HG03064 (cell line): ENCODE measurements around the gene MRPL28.
A peak's percentile ranks its signal among the peaks of the same experiment; 100 is the strongest.
"Not testable (repeated sequence)": the region's sequence is repeated elsewhere in the genome, so short reads cannot be mapped to it uniquely, and the experiment has no call there.

Source experiments
- ATAC-seq: cut with Tn5 transposase; IDR thresholded peaks from one replicate; pipeline ENCODE4 v1.9.1; 2021; ENCODE audit warnings: low read depth; ENCODE audit not compliant: unreplicated experiment

The MRPL28 gene

DNA sequence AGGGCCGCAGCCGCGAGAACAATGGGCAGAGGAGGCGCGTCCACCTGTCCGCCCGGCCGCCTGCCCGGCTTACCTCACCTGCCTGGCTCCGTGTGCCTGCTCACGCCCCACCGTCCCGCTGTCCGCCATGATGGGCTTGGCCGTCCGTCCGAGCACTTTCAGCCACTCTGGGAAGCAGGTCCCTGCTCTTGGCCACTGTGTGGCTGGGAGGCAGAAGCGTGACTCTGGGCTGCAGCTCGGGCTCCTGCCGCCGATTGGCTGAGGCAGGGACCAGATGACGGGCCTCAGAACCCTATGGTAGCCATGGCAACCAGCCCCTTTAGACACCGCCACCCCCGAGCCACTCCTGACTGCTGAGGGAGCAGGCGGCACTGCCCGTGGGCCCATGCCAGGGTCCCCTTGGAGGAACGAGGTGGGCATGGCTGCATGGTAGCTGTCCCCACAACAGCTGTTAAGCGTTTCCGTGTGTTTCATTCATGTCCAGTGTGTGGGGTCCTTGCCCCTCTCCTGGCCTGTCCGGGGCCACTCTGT is 8.9 kb downstream of the MRPL28 start:
- no peak for ATAC-seq

DNA sequence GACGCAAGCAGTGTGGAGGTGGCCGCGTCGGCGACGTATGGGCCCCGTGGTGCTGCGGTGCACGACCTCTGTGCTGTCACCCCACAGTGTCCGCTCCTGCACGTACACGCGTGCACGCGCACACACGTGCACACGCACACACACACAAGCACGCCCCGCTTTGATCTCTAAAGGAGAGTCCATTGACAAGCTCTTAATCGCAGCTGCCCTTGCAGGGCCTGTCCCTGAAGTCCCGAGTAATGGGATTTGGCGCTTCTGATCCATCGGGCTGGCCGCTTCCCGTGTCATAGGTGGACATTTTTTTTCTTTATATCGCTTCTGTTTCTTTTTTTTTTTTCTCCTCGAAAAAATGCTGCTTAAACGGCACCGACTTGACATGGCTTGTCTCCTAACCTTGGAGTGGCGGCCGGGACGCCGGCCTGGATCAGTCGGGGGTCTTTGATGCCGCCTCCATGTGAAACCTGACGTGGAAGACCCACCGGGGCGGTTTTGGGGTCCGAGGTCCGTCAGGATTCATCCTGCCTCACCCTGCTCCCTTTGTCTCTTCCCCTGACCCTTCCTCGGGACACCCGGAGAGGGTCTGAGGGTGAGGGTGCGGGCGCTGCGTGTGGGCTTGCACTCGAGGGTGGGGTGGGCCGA is 9.5 kb downstream of the MRPL28 start:
- no peak for ATAC-seq

DNA sequence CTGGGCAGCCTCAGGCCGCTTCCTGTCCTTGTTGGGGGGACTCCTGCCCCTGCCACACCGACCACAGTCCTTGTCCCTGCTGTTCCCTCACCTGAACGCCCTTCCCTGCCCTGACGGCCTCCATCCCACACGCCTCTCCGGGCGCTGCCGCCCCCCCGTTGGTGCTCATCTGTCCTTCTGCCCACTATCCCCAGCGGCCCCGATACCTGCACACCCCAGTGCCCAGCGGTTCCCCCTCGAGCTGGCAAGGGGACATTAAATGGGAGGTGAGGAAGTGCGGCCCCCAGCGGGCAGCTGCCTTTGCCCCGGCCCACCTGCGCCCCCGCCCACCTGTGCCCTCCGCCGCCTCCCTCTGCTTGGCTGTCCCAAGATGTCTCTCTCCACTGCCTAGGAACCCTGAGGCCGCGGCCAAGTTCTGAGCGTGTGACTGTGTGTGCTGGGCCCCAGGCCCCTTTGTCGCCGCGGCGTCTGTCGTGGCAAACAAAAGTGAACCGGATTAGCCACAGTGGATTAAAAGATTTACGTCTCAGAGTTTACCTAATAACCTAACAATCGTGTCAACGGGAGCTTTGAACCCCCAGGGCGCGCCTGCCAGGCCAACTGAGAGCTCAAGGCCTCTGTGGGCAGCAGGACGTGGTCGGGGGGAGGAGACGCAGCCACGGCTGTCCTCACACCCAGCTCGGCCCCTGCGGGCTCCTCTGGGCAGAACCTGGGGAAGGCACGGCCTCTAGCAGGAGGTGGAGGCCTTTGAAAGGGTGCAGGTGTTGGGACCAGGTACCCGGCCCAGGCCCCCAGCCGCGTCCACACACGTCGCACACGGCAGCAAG is 10.3 kb downstream of the MRPL28 start:
- no peak for ATAC-seq

DNA sequence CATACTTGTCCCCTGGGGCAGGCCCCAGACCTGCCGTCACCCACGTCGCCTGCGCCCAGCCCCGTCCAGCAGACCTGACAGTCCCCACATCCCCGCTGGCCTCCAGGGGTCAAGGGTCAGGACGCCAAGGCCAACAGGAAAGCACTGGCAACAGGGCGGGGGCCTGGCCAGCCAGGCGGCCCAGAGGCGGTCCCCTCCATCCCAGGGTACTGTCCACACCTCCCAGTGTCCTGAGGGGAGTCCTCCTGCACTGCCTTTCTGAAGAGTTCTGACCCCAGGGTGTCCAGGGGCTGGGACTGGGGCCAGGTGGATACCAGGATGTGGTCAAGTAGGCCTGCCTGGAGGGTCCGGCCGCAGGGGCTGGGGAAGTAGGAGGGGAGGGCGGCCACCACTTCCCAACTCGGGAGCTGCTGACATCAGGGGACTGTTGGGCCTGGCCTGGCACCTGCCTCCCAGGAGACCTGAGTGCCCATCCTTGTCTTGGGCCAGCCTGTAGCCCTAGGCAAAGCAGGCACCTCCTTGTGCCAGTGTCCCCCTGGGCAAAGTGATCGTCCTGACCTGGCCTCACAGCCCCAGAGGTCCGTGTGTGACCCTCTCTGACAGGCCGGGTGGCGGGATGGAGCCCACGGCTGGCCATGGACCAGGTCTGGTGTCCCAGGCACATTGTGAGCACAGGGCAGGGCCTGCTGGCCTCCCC is 11.1 kb downstream of the MRPL28 start:
- ATAC-seq: no peak

DNA sequence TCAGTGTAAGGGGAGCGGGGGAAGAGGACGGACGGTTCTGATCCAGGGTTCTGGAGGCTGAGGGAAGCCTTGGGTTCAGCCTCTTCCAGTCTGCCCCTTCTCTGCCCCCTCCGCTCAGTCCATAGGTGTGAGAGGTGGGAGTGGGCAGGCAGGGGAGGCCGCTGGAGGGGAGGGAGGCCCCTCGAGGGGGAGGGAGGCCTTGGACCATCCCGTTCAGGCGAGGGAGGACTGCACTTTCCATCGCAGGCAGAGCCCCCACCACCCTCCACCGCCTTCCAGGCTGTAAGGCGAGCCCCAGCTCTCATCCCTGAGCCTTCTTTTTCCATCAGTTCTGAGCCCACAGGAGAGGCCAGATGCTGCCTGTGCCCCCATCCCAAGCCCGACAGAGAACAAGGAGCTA is 13.6 kb downstream of the MRPL28 start:
- ATAC-seq: no peak

DNA sequence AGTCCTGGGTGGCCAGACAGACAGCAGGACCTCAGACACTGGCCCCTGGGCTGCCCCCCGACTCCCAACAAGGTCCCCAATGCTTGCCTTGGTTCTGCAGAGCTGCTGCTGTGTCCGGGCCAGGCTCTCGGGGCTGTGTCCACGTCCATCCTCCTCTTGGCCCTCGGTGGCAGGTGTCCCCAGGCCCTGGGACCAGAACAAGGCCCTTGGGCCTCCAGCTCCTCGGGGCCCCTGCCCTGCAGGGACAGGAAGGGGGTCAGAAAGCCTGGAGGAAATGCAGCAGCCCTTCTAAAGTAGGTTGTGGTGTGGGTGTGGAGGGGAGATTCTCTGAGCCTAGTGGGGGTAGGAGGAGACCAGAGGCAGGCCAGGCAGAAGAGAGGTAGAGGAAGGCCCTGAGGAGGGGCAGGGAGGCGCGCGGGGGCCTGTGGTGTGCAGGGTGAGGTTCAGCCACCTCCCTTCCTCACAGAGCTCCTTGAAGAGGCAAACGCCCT is 15.3 kb downstream of the MRPL28 start:
- no peak for ATAC-seq

DNA sequence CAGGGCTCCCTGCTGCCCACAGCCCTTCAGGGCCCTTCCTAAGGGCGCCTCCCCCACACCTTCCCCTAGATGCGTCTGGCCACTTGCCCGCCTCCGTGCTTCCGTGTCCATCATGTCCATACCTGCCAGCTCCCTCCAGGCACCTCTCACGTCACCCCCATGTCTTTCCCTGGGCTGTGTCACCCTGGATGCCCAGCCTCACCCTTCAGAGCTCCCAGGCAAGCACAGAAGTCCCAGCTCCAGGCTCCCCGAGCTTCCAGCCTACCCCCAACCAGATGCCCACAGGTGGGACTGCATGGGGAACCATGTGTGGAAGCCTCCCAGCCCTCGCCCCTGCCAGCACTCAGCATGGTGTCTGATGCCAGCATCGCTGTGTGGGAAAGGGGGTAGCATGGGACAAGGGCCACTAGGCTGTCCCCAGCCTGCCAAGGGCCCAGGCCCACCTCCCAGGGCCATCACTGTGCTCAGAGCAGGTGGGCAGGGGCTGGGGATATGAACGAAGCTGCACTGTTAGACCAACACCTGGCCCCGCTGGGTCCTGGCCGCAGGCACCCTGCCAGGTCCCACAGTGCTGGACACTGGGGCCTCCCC is 16.0 kb downstream of the MRPL28 start:
- no peak for ATAC-seq

DNA sequence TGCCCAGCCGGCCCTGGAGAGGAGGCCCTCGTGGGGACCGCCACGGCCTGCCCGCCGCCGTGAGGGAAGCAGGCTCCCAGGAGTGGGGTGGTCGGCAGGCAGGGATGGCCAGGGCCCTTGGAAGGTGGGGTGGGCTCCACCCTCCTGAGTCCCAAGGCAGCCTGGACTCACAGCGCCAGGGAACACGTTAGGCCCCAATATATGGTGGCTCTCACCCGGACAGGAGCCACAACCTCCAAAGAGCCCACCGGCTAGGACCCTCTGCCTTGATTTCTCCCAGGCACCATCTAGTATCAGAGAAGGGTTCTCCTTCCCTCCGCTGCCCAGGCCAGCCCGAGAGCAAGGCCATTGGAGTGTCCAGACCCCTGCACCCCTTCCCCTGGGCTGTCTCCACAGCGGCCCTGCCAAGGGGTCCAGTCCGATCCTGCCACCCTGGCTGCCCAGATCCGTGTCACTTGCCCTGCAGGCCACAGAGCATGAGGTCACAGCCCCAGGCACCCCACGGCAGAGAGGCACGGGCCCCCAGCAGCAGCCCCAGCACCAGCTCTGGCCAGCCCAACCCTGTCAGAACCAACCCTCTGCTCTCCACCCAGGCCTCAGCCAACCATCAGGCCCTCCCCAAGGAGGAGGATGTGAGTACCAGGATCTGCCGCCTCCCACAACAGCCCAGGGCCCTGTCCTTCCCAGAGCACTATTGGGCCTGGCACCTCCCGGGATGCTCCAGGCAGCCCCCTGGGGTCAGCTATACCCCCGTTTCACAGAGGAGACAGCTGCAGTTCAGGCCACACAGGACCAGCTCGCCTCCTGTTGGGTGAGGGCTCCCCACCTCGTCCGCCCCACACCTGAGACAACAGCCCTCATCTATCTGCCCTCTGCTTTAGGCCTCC is 16.7 kb downstream of the MRPL28 start:
- peak; percentile 5 for ATAC-seq

DNA sequence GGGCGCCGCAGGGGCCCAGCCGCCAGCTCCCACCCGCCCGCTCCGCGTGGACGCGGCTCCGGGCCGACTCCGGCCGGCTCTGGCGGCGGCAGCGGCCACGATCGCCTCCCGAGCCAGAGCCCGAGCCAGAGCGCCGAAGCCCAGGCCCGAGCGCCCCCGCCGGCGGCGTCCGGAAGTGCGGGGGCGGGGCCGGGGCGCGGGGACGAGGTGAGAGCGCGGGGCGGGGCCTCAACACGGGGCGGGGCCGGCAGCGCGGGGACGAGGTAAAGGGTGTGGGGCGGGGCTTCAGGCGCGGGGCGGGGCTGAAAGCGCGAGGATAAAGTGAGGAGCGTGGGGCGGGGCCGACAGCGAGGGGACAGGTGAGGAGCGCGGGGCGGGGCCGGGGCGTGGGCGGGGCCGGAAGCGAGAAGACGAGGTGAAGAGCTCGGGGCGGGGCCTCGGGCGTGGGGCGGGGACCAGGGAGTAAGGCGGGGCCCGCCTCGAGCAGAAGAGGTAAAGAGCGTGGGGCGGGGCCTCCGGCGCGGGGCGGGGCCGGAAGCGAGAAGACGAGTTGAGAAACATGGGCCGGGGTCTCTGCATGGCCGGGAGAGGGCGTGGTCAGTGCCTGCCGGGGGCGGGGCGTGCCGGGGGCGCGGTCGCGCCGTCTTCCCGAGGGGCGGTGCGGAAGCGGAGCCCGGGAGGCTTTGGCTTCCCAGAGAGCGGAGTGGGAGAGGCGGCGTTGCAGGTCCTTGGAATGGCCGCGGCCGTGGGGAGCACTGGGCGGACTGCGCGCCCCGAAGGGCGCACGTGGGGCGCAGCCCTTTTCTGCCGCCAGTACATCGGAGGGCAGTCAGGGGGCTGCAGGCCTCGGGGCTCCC is 17.6 kb downstream of the MRPL28 start, which contains the start of gene AXIN1:
TSS of gene AXIN1 (minus strand) at position 177 of the 857 bp plus-strand sequence. CDS start 5,698 bp downstream, outside the sequence.
- peak; percentile 44 for ATAC-seq

DNA sequence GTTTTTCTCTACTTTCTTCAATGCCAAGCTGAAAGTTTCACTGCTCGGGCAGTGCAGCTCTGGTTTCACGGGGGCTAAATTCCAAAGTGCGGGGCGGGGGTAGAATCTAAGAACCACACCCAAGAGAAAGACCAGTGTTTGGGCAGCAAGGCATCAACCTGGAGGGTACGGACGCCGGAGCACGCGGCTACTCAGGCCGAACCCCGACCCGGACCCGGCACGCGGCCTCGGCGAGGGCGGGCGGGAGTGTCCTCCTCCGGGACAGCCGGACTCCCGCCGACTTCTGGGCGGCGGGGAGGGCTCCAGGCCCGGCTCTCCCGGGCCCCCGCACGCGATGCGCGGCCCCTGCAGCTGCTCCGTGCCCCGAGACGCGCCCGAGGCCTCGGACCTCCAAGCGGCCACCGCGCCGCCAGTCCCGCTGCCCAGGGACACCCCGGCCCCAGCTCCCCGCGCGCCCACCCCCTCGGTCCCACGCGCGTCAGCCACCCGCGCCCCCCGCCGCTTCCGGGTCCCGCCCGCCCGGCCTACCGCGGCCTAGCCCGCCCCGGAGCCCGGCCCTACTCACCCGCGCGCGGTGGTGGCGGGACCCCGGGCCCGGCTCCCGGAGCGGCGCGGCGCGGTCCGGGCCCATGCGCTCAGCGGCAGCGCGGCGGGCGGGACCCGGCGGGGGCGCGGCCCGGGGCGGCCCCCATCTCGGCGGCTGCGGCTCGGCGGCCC is 18.4 kb downstream of the MRPL28 start:
- peak; percentile 15 for ATAC-seq

DNA sequence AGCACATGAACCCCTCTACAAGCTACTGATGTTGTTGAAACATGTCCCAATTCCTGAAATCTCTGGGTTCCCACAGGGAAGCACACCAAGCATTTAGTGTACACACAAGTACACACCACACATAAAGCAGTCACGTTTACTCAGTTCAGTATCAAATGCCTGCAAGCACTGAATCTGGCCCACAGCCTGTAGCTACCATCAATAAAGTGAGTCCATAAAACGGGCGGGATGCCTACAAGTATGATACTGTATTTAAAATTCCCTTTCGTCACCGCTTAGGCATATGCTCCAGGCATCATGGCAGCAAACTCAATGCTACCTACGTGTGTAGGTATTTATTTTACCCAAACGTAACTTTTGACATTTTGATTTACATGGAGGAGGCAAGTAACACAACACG is 20.1 kb downstream of the MRPL28 start:
- no peak for ATAC-seq

DNA sequence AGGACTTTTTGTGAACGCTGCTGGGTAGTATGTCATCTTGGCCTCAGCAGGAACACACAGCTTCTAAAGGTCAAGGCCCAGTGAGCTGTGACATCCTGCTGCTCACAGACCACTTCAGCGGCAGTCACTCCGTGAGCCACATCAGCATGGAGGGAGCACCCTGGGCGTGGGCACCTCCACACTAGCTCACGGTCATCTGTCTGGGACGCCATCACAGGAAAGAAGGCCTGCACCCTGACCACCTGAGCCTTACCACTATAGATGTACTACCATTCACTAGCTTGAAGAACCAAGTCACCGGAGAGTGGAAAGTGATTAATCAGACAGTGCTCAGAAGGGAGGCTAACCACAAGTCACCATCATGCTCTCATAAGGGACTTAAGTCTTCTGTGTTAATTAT is 21.1 kb downstream of the MRPL28 start:
- ATAC-seq: no peak

DNA sequence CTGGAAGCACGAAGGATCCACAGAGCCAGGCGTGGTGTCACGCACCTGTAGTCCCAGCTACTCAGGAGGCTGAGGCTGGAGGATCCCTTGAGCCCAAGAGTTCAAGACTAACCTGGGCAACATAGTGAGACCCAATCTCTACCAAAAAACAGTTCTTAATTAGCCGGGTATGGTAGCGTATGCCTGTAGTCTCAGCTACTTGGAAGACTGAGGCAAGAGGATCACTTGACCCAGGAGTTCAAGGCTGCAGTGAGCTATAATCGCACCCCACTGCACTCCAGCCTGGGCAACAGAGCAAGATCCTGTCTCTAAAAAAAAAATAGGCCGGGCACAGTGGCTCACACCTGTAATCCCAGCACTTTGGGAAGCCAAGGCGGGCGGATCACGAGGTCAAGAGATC is 21.8 kb downstream of the MRPL28 start:
- not testable (repeated sequence) for ATAC-seq

DNA sequence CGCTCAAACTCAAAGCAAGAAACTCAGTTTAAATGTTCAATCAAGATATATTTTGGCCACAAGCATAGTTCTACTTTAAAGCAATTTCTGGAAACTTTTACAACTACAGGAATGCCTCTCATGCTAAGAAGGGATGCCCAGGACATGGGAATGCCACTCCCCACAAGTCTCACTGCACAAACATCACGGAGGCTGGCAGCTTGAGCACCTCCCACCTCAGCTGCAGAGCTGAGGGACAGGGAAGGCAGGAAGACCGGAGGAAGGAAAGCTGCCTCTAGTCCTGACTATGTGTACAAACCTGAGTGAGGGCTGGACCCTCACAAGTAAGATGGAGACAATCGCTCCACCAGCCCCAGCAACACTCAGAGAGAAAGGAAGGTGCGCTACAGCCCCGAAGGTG is 23.1 kb downstream of the MRPL28 start:
- ATAC-seq: no peak

DNA sequence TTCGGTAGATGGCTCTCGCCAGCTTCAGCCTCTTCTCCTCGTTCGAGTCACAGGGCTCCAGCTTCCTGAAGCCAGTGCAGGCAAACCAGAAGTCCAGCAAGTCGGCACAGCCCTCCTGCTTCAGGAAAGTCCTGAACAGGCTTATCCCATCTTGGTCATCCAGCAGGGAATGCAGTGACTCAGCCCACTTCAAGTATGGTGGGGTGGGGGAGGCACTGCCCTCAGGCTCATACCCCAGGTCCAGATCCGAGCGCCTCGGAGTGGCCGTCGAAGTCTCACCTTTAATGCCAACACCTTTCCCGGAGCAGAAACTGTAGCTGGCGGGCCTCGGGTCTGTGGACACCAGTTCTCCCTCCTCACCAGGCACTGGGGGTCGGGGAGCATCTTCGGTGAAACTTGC is 23.8 kb downstream of the MRPL28 start:
- no peak for ATAC-seq

DNA sequence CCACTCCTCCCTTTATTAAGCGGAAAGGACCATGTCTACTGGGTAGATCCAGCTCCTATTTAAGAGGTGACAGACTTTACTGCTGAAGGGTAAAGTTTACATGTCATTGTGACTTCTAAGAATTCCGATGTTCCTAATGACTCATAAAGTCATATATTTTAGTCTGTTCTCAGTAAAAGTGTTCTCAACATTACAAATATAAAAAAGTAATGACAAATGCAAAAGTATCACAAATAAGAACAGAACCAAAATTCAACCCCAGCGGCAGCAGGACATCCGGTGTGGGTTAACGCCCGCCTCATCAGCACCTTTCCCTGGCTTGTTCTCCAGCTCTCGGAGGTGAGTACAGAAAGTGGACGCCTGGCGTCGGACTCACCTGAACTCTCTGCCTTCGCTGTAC is 24.6 kb downstream of the MRPL28 start:
- ATAC-seq: no peak

DNA sequence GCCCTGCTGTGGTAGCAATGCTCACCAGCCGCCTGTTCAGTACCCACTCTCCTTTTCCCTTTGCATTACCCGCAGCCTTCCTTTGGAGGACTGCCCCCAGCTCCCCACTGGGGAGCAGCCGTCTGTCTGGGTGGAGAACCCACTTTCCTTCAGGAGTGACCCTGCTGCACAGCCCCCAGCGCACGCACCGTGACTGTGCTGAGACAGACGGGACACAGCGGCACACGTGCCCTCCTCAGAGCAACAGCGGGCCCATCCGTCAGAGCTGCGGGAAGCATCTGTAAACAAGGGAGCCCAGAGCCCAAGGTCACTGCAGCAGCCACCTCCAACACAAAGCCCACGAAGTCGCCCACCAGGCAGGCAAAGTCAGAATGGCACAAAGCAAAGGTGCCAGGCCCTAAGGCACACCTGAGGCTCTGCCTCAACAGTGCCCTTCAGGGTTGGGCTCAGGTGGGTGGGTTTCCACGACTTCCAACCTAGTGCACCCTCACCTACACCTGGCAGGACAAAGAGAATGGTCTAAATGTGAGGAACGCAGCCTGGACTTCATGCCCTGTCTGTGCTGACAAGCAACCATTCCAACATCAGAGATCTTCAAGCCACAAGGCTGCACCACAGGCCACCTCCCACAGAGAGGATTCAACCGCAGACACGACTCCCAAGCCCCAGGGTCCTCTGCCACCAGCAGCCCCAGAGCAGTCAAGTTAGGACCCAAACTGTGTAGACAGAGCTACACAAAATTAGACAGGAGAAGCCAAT is 27.7 kb downstream of the MRPL28 start:
- no peak for ATAC-seq
